HUES6 (cell line): ENCODE measurements around the gene SND1.

ENCODE experiments used
- H3K27ac ChIP-seq: 2 replicates; pipeline ENCODE4 v1.7.0; 2013; ENCODE audit warnings: low read depth, mild to moderate bottlenecking, low read length, inconsistent platforms
- H3K27me3 ChIP-seq: 2 replicates; pipeline ENCODE4 v1.6.1; 2013; ENCODE audit warnings: low read length; ENCODE audit not compliant: control insufficient read depth, insufficient read depth
- H3K36me3 ChIP-seq: 2 replicates; pipeline ENCODE4 v1.6.1; 2013; ENCODE audit warnings: low read length; ENCODE audit not compliant: control insufficient read depth, insufficient read depth
- H3K4me1 ChIP-seq: 2 replicates; pipeline ENCODE4 v1.6.1; 2013; ENCODE audit warnings: low read length; ENCODE audit not compliant: control insufficient read depth, insufficient read depth
- H3K4me3 ChIP-seq: 2 replicates; pipeline ENCODE4 v1.5.1; 2013; ENCODE audit warnings: low read depth, low read length
- H3K9ac ChIP-seq: one replicate; pipeline ENCODE4 v1.6.1; 2013; ENCODE audit warnings: mild to moderate bottlenecking, low read length
- H3K9me3 ChIP-seq: 2 replicates; pipeline ENCODE4 v1.6.1; 2013; ENCODE audit warnings: low read depth, low read length; ENCODE audit not compliant: control insufficient read depth, insufficient read depth

Gene SND1

DNA sequence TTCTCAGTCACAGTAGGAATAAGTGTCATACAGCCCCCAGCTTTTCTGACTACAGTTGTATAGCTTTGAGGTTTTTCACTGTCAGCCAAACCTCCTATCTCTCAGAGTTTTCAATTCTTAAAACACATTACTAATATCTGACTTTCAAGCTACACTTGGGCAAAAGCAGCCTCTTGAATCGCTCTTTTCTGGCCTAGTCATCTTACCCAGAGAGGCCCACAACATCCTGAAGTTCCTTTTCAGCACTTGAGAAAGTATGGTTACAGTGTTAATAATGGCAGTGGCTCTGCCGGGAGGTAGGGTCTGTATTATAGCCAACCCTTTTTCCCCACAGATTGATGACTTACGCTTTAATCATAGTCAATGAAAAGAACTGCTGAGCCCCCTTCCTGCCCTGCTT, 198.2 kb downstream of the SND1 start:
- H3K4me3 ChIP-seq: no peak overlapping the region
- H3K27ac ChIP-seq: no peak overlapping the region
- no peaks in the 10 kb centered on the region for H3K27me3 ChIP-seq
- H3K4me1 ChIP-seq: peaks cover 13% of the 10 kb centered on the region
- peaks cover 7% of the 10 kb centered on the region for H3K36me3 ChIP-seq
- H3K9me3 ChIP-seq: no peaks in the 10 kb centered on the region
- no peak overlapping the region for H3K9ac ChIP-seq

- no peak overlapping the region for H3K9ac ChIP-seq
- peaks cover 6% of the 10 kb centered on the region; the same call in 1 of the 2 replicates for H3K4me1 ChIP-seq
- no peak overlapping the region for H3K4me3 ChIP-seq
- no peaks in the 10 kb centered on the region for H3K27me3 ChIP-seq
- no peaks in the 10 kb centered on the region for H3K9me3 ChIP-seq
- H3K27ac ChIP-seq: no peak overlapping the region
- H3K36me3 ChIP-seq: peaks cover 1% of the 10 kb centered on the region; the same call in 1 of the 2 replicates
Observed at GRCh38 chr7:127854383-127854782, 202.4 kb downstream of the SND1 start.

DNA sequence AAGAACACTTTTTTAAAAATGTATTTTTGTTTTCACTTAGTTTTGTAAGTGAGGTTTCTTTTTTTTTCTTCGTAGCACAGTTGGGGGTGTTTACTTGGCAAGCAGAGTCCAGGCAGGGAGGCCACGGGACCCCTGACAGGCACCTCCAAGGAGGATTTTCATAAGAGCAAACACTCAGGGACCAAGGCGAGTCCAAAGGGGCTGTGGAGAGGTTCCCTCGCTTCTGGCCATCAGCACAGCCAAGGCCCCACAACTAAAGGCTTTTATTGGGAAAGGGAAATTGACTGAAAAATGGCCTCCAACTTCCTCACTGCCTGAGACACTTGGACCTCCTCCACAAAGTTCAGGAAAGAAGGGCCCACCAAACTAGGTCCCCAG, 205.5 kb downstream of the SND1 start:
- H3K36me3 ChIP-seq: no peaks in the 10 kb centered on the region
- peaks cover 6% of the 10 kb centered on the region; the same call in 1 of the 2 replicates for H3K4me1 ChIP-seq
- no peaks in the 10 kb centered on the region for H3K9me3 ChIP-seq
- no peak overlapping the region for H3K9ac ChIP-seq
- no peak overlapping the region for H3K27ac ChIP-seq
- H3K4me3 ChIP-seq: no peak overlapping the region
- H3K27me3 ChIP-seq: no peaks in the 10 kb centered on the region

DNA sequence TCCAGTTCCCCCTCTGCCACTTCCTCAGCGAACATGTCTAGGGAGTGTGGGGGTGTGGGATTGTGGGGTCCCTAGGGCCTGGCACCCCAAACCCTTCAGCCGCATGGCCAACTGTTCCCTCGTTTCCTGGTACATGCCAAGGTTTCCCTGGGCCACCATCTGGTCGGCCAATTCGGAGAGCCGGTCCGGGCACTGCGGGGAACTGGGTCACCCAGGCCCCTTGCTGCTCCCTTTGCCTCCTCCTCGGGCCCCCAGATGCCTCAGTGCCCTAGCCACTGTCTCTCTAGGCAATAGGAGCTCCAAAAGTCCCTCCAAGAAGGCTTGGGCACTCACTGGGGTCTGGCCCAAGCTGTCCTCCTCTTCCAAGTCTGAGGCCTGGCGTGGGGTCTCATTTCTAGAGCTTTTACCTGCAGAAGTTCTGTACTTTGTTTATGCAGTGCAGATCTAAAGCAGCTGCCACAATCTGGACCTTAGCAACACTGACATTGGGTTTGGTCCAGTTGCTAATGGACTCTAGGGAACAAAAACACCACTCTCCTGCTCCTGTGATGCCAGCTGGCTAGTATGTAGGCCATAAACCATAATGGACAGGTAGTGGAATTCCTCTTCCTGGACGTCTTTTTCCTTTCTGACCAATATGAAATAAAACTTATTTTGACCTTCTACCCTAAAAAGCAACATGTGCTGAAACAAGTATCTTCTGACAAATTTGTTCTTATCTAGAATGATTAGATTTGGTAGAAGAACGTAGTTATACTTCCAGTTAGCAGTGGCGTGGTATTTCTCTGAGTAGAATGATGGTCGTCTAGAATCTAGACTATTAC, 206.3 kb downstream of the SND1 start:
- Histone ChIP-seq H3K9me3 (no peaks in the 10 kb centered on the region), H3K36me3 (no peaks in the 10 kb centered on the region), H3K4me3 (no peak overlapping the region), H3K27ac (no peak overlapping the region), H3K4me1 (peaks cover 6% of the 10 kb centered on the region; the same call in 1 of the 2 replicates), H3K27me3 (no peaks in the 10 kb centered on the region), H3K9ac (no peak overlapping the region)

GRCh38 chr7:127858915-127859189, 206.9 kb downstream of the SND1 start:
- H3K27ac ChIP-seq: no peak overlapping the region
- H3K36me3 ChIP-seq: no peaks in the 10 kb centered on the region
- no peaks in the 10 kb centered on the region for H3K27me3 ChIP-seq
- H3K9me3 ChIP-seq: no peaks in the 10 kb centered on the region
- H3K4me3 ChIP-seq: no peak overlapping the region
- H3K4me1 ChIP-seq: peaks cover 6% of the 10 kb centered on the region; the same call in 1 of the 2 replicates
- no peak overlapping the region for H3K9ac ChIP-seq

- H3K27me3 ChIP-seq: no peaks in the 10 kb centered on the region
- H3K4me3 ChIP-seq: no peak overlapping the region
- H3K9me3 ChIP-seq: no peaks in the 10 kb centered on the region
- H3K9ac ChIP-seq: no peak overlapping the region
- H3K36me3 ChIP-seq: no peaks in the 10 kb centered on the region
- no peak overlapping the region for H3K27ac ChIP-seq
- peaks cover 6% of the 10 kb centered on the region; the same call in 1 of the 2 replicates for H3K4me1 ChIP-seq
Observed at GRCh38 chr7:127859330-127859729, 207.3 kb downstream of the SND1 start.

DNA sequence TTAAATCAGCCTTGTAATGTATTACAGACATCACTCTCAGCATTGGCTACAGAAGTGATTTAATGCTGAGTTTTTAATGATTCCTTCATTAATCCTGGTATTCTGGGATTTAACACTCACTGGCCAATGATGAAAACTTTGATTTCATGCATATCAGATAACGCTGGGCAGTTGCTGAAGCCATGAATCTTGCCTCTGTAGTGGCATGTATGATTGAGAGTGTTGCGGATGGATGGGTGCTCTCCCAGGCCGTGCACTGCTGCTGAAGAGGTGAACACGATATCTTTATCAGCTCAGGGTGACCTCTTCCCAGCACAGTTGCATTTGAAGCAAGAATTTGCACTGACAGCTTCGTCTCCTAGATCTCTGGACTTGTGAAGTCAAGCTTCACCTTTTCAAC, 210.5 kb downstream of the SND1 start:
- Histone ChIP-seq H3K4me1 (peaks cover 10% of the 10 kb centered on the region), H3K27me3 (no peaks in the 10 kb centered on the region), H3K9ac (no peak overlapping the region), H3K36me3 (no peaks in the 10 kb centered on the region), H3K9me3 (no peaks in the 10 kb centered on the region), H3K4me3 (no peak overlapping the region), H3K27ac (no peak overlapping the region)

DNA sequence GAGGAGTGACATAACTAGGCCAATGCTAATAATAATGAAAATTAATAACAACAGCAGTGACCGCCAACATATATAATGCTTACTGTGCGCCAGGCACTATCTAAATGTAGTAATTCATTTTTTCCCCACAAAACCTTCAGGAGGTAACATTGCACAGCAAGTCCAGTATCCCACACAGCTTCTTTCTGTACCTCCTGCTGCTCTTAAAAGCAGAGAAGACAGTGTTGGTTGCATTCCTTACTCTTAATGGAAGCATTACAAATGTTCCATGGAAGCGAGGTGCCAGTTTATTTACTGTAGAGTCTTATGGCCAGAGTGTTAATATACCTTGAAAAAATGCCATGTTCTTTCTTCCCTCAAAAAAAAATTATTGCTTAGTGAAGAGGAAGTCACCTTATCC, 211.1 kb downstream of the SND1 start:
- Histone ChIP-seq H3K36me3 (no peaks in the 10 kb centered on the region), H3K27ac (no peak overlapping the region), H3K9me3 (no peaks in the 10 kb centered on the region), H3K9ac (no peak overlapping the region), H3K4me1 (peaks cover 10% of the 10 kb centered on the region), H3K4me3 (no peak overlapping the region), H3K27me3 (no peaks in the 10 kb centered on the region)

DNA sequence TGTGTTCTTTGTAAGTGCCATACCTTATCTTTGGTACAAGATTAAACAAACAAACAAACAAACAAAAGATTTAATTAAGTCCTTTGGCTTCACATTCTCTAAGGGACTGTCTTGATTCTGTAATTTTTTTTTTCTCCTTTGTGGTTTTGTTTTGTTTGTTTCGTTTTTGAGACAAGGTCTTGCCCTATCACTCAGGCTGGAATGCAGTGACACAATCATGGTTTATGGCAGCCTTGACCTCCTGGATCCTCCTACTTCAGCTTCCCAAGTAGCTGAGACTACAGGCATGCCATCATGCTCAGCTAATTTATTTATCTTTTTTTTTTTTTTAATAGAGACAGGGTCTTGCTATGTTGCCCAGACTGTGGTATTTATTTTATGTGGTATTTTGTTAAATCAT, 213.5 kb downstream of the SND1 start:
- H3K4me1 ChIP-seq: peaks cover 10% of the 10 kb centered on the region
- H3K27ac ChIP-seq: no peak overlapping the region
- H3K27me3 ChIP-seq: no peaks in the 10 kb centered on the region
- H3K4me3 ChIP-seq: no peak overlapping the region
- H3K9me3 ChIP-seq: no peaks in the 10 kb centered on the region
- H3K36me3 ChIP-seq: no peaks in the 10 kb centered on the region
- H3K9ac ChIP-seq: no peak overlapping the region

DNA sequence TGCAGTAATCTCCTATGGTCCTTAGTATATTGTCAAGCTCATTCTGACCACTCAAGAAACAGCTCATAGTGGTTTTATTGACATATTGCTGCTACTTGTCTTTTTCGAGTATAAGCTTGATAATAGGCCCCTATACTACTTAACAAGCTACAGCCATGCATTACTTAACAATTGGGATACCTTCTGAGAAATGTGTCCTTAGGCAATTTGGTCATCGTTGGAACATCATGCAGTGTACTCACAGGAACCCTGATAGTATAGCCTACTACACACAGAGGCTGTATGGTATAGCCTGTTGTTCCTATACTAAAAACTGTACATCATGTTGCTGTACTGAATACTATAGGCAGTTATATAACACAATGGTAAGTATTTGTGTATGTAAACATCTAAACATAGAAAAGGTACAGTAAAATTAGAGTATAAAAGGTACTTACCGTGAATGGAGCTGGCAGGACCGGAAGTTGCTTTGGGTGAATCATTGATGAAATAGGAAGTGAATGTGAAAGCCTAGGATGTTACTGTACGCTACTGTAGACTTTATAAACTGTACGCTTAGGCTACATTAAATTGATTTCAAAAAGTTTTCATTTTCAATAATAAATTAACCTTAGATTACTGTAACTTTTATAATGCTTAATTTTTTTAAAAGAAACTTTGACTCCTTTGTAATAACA, 218.4 kb downstream of the SND1 start:
- H3K4me3 ChIP-seq: no peak overlapping the region
- H3K36me3 ChIP-seq: no peaks in the 10 kb centered on the region
- H3K9me3 ChIP-seq: no peaks in the 10 kb centered on the region
- H3K9ac ChIP-seq: no peak overlapping the region
- peaks cover 10% of the 10 kb centered on the region for H3K4me1 ChIP-seq
- H3K27me3 ChIP-seq: no peaks in the 10 kb centered on the region
- H3K27ac ChIP-seq: no peak overlapping the region

GRCh38 chr7:127871226-127871625, 219.2 kb downstream of the SND1 start:
- Histone ChIP-seq H3K4me3 (no peak overlapping the region), H3K36me3 (no peaks in the 10 kb centered on the region), H3K9me3 (no peaks in the 10 kb centered on the region), H3K27me3 (no peaks in the 10 kb centered on the region), H3K4me1 (peaks cover 10% of the 10 kb centered on the region), H3K27ac (no peak overlapping the region), H3K9ac (no peak overlapping the region)
